ENCODE results near the gene NTMT1. TPM values are rescaled to one million over a fixed set of nuclear protein-coding genes. Genes with fewer than 3 reads are reported as not detected.

NTMT1 gene
- polyA plus RNA-seq, 3 donors: 16.0 to 43.9 (median 28.2) TPM

DNA sequence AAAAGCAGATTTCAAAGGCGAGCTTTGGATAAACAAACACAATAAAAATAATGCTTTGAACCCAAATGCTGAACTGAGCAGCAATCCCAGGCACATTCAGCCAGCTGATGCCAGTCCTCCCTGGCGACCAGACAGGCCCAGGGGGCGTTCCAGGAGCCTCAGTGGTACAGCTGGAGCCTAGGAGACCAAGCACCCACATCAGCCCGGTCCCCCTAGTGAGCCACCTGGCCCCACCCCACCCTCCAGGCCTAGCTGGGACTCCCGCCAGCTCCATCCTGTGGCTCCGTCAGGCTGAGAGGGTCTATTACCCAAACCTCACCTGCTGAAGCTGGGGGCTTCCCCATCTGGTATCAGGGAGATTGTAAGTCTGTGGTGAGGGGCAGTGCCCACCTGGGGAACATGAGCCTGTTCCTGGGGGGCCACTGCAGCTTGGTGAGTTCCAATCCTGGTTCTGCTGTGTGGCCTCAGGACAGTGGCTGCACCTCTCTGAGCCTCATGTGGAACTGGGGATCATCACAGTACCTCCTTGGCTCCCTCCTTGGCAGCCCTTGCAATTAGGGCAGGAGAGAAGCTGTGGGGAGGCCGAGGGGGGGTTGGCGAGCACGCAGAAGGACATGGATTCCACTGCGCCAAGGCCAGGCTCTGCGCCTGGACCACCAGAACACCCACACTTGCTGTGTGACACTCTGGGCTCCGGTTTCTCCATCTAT lies 21.8 kb upstream of the NTMT1 start:
- Histone ChIP-seq H3K27me3 (ENCODE audit: control insufficient read depth in 2 of 2, insufficient read depth in 2 of 2, low read length in 2 of 2) (no peaks in the 10 kb centered on the region), H2AFZ (ENCODE audit: insufficient read depth, low read depth, low read length, poor library complexity, severe bottlenecking) (no peak overlapping the region), H3K9ac (ENCODE audit: insufficient read depth, low read length, poor library complexity, severe bottlenecking) (no peak overlapping the region), H3K36me3 (replicated peaks in 1 of 2; ENCODE audit: control insufficient read depth in 1 of 2, insufficient read depth in 2 of 2, low read length in 2 of 2) (no peaks in the 10 kb centered on the region), H3K79me2 (ENCODE audit: insufficient read depth, low read length) (no peaks in the 10 kb centered on the region), H3K9me3 (replicated peaks in 1 of 2; ENCODE audit: control insufficient read depth in 1 of 2, insufficient read depth in 1 of 2, low read length in 2 of 2) (no peaks in the 10 kb centered on the region), H4K20me1 (ENCODE audit: insufficient read depth, low read length) (no peaks in the 10 kb centered on the region), H3K4me2 (replicated peaks; ENCODE audit: extremely low read depth, low read length, poor library complexity, severe bottlenecking) (no peak overlapping the region), H3K4me3 (replicated peaks in 1 of 3; ENCODE audit: low read depth in 2 of 3, low read length in 3 of 3) (no peak overlapping the region), H3K27ac (ENCODE audit: low read depth in 1 of 2, low read length in 2 of 2) (no peak overlapping the region), H3K4me1 (ENCODE audit: control insufficient read depth in 1 of 2, insufficient read depth in 2 of 2, low read length in 2 of 2) (peaks cover 41 to 44% of the 10 kb centered on the region in 2 donors)
- Mint-ChIP-seq H3K27me3 (ENCODE audit: low read depth in 3 of 3) (peaks cover 0 to 1% (median 0%) of the 10 kb centered on the region in 3 donors), H3K36me3 (no peaks in the 10 kb centered on the region), H3K4me3 (no peak overlapping the region), H3K9me3 (no peaks in the 10 kb centered on the region), H3K4me1 (peaks cover 48% of the 10 kb centered on the region), H3K27ac (no peak overlapping the region)
- DNase-seq: no peak
- intact Hi-C loops (cut with micrococcal nuclease): loop anchor here in 1 of 2 donors (10.0 kb wide), 1 partner anchor 109 kb away; no protein-coding TSS in a partner anchor
- TF ChIP-seq, protein P1, sequence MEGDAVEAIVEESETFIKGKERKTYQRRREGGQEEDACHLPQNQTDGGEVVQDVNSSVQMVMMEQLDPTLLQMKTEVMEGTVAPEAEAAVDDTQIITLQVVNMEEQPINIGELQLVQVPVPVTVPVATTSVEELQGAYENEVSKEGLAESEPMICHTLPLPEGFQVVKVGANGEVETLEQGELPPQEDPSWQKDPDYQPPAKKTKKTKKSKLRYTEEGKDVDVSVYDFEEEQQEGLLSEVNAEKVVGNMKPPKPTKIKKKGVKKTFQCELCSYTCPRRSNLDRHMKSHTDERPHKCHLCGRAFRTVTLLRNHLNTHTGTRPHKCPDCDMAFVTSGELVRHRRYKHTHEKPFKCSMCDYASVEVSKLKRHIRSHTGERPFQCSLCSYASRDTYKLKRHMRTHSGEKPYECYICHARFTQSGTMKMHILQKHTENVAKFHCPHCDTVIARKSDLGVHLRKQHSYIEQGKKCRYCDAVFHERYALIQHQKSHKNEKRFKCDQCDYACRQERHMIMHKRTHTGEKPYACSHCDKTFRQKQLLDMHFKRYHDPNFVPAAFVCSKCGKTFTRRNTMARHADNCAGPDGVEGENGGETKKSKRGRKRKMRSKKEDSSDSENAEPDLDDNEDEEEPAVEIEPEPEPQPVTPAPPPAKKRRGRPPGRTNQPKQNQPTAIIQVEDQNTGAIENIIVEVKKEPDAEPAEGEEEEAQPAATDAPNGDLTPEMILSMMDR (IDR thresholded peaks at IDR 0.05): no peak
- WGBS (ENCODE audit: insufficient coverage): 91% methylated on average over 7 of the region's 12 CpGs

DNA sequence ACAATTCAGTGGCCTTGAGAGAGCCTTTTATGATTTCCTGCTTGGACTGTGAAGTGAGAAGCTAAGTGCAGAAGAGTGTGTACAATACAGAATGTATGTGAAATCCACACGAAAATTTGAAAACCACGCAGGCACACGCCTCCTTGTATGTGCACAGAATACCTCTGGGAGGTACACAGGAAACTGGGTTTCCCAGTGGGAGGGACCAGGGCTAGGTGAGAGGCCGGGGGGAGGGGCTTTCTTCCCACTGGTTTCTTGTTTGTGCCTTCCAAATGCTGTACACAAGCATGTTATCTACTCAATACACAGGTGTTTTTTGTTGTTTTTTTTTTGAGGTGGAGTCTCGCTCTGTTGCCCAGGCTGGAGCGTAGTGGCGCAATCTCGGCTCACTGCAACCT lies 21.2 kb upstream of the NTMT1 start:
- no peak overlapping the region for H3K9ac ChIP-seq (ENCODE audit: insufficient read depth, low read length, poor library complexity, severe bottlenecking)
- no peaks in the 10 kb centered on the region for H3K9me3 ChIP-seq (replicated peaks in 1 of 2; ENCODE audit: control insufficient read depth in 1 of 2, insufficient read depth in 1 of 2, low read length in 2 of 2)
- no peak overlapping the region for H3K27ac ChIP-seq (ENCODE audit: low read depth in 1 of 2, low read length in 2 of 2)
- Mint-ChIP-seq H3K27ac (peak overlapping the region in 1 of 7 donors; percentile 80), H3K4me1 (peaks cover 52% of the 10 kb centered on the region), H3K9me3 (peaks cover 0 to 1% (median 0%) of the 10 kb centered on the region in 7 donors), H3K27me3 (ENCODE audit: low read depth in 3 of 3) (peaks cover 0 to 1% (median 0%) of the 10 kb centered on the region in 3 donors), H3K4me3 (no peak overlapping the region), H3K36me3 (no peaks in the 10 kb centered on the region)
- TF ChIP-seq, protein P1 (IDR thresholded peaks at IDR 0.05): no peak
- H3K4me1 ChIP-seq (ENCODE audit: control insufficient read depth in 1 of 2, insufficient read depth in 2 of 2, low read length in 2 of 2): peaks cover 46 to 50% of the 10 kb centered on the region in 2 donors
- no peaks in the 10 kb centered on the region for H4K20me1 ChIP-seq (ENCODE audit: insufficient read depth, low read length)
- intact Hi-C loops (cut with micrococcal nuclease): loop anchor here in 1 of 2 donors (5.0 to 10.0 kb wide), 2 partner anchors 110 to 282 kb away; no protein-coding TSS in a partner anchor
- no peak overlapping the region for H3K4me2 ChIP-seq (replicated peaks; ENCODE audit: extremely low read depth, low read length, poor library complexity, severe bottlenecking)
- DNase-seq: no peak
- H3K79me2 ChIP-seq (ENCODE audit: insufficient read depth, low read length): no peaks in the 10 kb centered on the region
- no peak overlapping the region for H2AFZ ChIP-seq (ENCODE audit: insufficient read depth, low read depth, low read length, poor library complexity, severe bottlenecking)
- WGBS (ENCODE audit: insufficient coverage): 35% methylated on average over 3 of the region's 8 CpGs
- H3K4me3 ChIP-seq (replicated peaks in 1 of 3; ENCODE audit: low read depth in 2 of 3, low read length in 3 of 3): no peak overlapping the region
- H3K36me3 ChIP-seq (replicated peaks in 1 of 2; ENCODE audit: control insufficient read depth in 1 of 2, insufficient read depth in 2 of 2, low read length in 2 of 2): no peaks in the 10 kb centered on the region
- H3K27me3 ChIP-seq (ENCODE audit: control insufficient read depth in 2 of 2, insufficient read depth in 2 of 2, low read length in 2 of 2): no peaks in the 10 kb centered on the region
